ENCODE measurements around the gene MAP3K19. TPM values are rescaled to one million over a fixed set of nuclear protein-coding genes. Genes with fewer than 3 reads are reported as not detected.

The MAP3K19 gene
- total and polyA plus RNA-seq, 10 of the 15 experiments (the other 5 are each of a cell fraction or from before 2014, with no cell fraction given): 0.05 TPM; not detected in 9

DNA sequence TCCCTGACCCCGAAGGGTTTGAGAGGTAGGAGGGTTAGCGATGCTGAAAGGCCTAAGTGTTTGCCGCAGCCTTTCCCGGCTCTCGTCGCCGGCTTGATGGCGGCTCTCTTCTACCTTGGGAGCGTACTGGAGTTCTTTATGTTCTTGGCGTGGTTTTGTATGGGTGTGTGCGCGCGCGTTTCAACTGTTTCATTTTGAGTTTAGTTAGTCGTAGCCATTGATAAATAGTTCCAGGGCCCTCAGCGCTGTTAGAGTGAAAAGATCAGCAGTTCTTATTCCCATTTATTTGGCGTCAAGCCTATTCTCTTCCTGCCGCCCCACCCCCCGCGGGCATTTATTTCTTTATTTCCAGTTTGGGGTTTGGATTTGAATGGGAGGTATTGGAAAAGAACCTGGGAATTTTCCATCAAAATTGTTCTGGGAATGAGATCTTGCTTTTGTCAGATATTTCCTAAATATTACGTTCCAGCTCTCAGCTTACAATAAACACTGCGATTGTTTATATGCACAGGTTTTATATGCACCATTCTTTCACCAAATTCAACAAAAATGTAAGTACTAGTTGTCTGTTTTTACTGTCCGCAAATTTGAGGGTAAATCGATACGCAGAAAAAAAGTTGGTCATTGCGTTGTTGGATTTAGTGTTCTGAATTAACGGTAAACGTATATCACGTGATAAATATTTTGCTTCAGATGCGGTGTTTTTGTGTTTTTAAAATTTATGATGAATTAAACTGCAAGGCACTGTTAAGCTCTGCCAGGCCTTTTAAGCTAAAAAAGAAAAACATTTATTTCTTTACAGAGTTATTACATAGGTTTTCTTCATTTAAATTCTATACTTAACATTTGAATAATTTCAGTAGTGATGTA lies 127.7 kb downstream of the MAP3K19 start:
- Histone ChIP-seq H4K20me1 (ENCODE audit: control insufficient read depth, insufficient read depth) (no peaks in the 10 kb centered on the region), H3K36me3 (ENCODE audit: control insufficient read depth in 2 of 2, insufficient read depth in 2 of 2, low read length in 1 of 2) (peaks cover 0 to 8% of the 10 kb centered on the region in 2 experiments; a peak in 1 of 4 replicates), H2AFZ (ENCODE audit: control insufficient read depth, low read depth, low read length) (peak overlapping the region; percentile 95), H3K9me3 (replicated peaks; ENCODE audit: control insufficient read depth, insufficient read depth, low read length) (no peaks in the 10 kb centered on the region), H3K4me3 (peak overlapping the region; percentile 91), H3K4me2 (ENCODE audit: control insufficient read depth, insufficient read depth) (peak overlapping the region; percentile 77), H3K4me1 (ENCODE audit: control insufficient read depth, insufficient read depth, low read length) (peaks cover 6% of the 10 kb centered on the region), H3K9ac (ENCODE audit: control insufficient read depth, insufficient read depth, low read length) (peak overlapping the region; percentile 100), H3K27me3 (replicated peaks in 1 of 2; ENCODE audit: control insufficient read depth in 2 of 2, insufficient read depth in 2 of 2, low read length in 1 of 2) (no peaks in the 10 kb centered on the region), H3K27ac (ENCODE audit: control insufficient read depth, insufficient read depth) (peak overlapping the region; percentile 99), H3K79me2 (ENCODE audit: control insufficient read depth, insufficient read depth, low read length) (peaks cover 63% of the 10 kb centered on the region)
- no TSS peak for BruUV-seq (replicated peaks)
- ChIA-PET CTCF (no interaction called here), SMC1A (ENCODE audit: uncharacterized antibody, unreplicated experiment) (interaction anchor here (0.9 to 1.2 kb wide), 2 partner anchors 10 to 21 kb away, joined by 3 to 4 read pairs; no protein-coding TSS in a partner anchor), RAD21 (ENCODE audit: unreplicated experiment) (no interaction called here), POLR2A (interaction anchor here (0.5 to 1.1 kb wide), 4 partner anchors 8 to 630 kb away, joined by 3 to 6 read pairs (median 4); no protein-coding TSS in a partner anchor)
- ATAC-seq (peak; percentile 26), DNase-seq (ENCODE audit: low read depth, low spot score) (no peak), FAIRE-seq (peak; percentile 31)
- intact Hi-C loops (cut with micrococcal nuclease; ENCODE audit: unreplicated experiment): loop anchor here (5.0 to 10.0 kb wide), 2 partner anchors 805 to 823 kb away; partner anchors contain the start of gene UBXN4
- under 1% methylated on average over 30 of the region's 30 CpGs for WGBS (ENCODE audit: insufficient coverage, insufficient replicate concordance, low lambda C conversion rate, missing lambda C conversion rate)
- in situ Hi-C loops (cut with MboI): loop anchor here (10.0 kb wide), 1 partner anchor 805 kb away; no protein-coding TSS in a partner anchor
- TF ChIP-seq RUNX3 (IDR thresholded peaks at IDR 0.05; ENCODE audit: low read length) (0 out of 2 replicates have a peak, but pooled peaks have one; percentile 25), RCOR1 (conservative IDR thresholded peaks at IDR 0.05; ENCODE audit: low read depth, low read length) (no peak), CHD1 (IDR thresholded peaks at IDR 0.05; ENCODE audit: low read depth, low read length) (no peak), SRF (IDR thresholded peaks at IDR 0.05; ENCODE audit: low read depth in 2 of 2, low read length in 2 of 2) (no peak), TAF1 (IDR thresholded peaks at IDR 0.05; ENCODE audit: borderline replicate concordance, low read depth, low read length) (0 out of 2 replicates have a peak, but pooled peaks have one; percentile 2), YY1 (IDR thresholded peaks at IDR 0.05; ENCODE audit: low read depth, low read length) (peak; percentile 49; the same call in 1 of the 2 replicates), SMAD5 (IDR thresholded peaks at IDR 0.05; ENCODE audit: low read depth) (peak; percentile 19; the same call in 1 of the 2 replicates), RAD51 (IDR thresholded peaks at IDR 0.05) (peak; percentile 87), JUNB (IDR thresholded peaks at IDR 0.05) (peak; percentile 21; the same call in 1 of the 2 replicates), SIN3A (IDR thresholded peaks at IDR 0.05; ENCODE audit: low read depth, low read length) (0 out of 2 replicates have a peak, but pooled peaks have one; percentile 2), BHLHE40 (IDR thresholded peaks at IDR 0.05; ENCODE audit: borderline replicate concordance in 1 of 2, low read depth in 2 of 2, low read length in 1 of 2) (peak; percentile 17 to 20; a peak in 1 of 4 replicates), PML (IDR thresholded peaks at IDR 0.05; ENCODE audit: low read length) (peak; percentile 41; the same call in 1 of the 2 replicates), CBX3 (IDR thresholded peaks at IDR 0.05; ENCODE audit: borderline replicate concordance, low read depth) (no peak)
- TF ChIP-seq, protein P1, sequence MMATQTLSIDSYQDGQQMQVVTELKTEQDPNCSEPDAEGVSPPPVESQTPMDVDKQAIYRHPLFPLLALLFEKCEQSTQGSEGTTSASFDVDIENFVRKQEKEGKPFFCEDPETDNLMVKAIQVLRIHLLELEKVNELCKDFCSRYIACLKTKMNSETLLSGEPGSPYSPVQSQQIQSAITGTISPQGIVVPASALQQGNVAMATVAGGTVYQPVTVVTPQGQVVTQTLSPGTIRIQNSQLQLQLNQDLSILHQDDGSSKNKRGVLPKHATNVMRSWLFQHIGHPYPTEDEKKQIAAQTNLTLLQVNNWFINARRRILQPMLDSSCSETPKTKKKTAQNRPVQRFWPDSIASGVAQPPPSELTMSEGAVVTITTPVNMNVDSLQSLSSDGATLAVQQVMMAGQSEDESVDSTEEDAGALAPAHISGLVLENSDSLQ (IDR thresholded peaks at IDR 0.05): no peak
- TF ChIP-seq, protein P2, sequence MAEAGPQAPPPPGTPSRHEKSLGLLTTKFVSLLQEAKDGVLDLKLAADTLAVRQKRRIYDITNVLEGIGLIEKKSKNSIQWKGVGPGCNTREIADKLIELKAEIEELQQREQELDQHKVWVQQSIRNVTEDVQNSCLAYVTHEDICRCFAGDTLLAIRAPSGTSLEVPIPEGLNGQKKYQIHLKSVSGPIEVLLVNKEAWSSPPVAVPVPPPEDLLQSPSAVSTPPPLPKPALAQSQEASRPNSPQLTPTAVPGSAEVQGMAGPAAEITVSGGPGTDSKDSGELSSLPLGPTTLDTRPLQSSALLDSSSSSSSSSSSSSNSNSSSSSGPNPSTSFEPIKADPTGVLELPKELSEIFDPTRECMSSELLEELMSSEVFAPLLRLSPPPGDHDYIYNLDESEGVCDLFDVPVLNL (IDR thresholded peaks at IDR 0.05; ENCODE audit: low read depth, low read length): peak; percentile 77

Data from GM12878 (cell line).